Measurements from ENCODE around the gene RCAN1. TPM values are rescaled to one million over a fixed set of nuclear protein-coding genes. Genes with fewer than 3 reads are reported as not detected.

The RCAN1 gene
- total and polyA plus RNA-seq, 7 donors = 24.9 to 94.9 (median 38.4) TPM

GRCh38 chr21:34602061-34602460, 12.9 kb downstream of the RCAN1 start:
- intact Hi-C loops (cut with DNase I) = no loop called here
- ATAC-seq = no peak
- TF ChIP-seq CTCF (IDR thresholded peaks at IDR 0.05) = no peak
- DNase-seq = no peak
- no peaks in the 10 kb centered on the region for H3K9me3 ChIP-seq
- no peaks in the 10 kb centered on the region for H3K27me3 ChIP-seq (ENCODE audit: insufficient read depth in 3 of 3, low read length in 2 of 3)
- no peaks in the 10 kb centered on the region for H3K4me1 ChIP-seq
- no peaks in the 10 kb centered on the region for H3K36me3 ChIP-seq (ENCODE audit: insufficient read depth in 1 of 2, low read depth in 1 of 2)
- 84 to 87% (median 86%) methylated on average over 4 of the region's 4 CpGs for WGBS, 3 donors
- H3K4me3 ChIP-seq = no peak overlapping the region
- no peak overlapping the region for H3K27ac ChIP-seq

GRCh38 chr21:34599534-34600101, 15.3 kb downstream of the RCAN1 start:
- no peak overlapping the region for H3K27ac ChIP-seq
- WGBS, 3 donors = 91 to 95% (median 94%) methylated on average over 7 of the region's 7 CpGs
- no peak for TF ChIP-seq CTCF (IDR thresholded peaks at IDR 0.05)
- H3K9me3 ChIP-seq = no peaks in the 10 kb centered on the region
- ATAC-seq (no peak), DNase-seq (no peak)
- intact Hi-C loops (cut with DNase I) = loop anchor here in 1 of 2 donors (10.0 kb wide), 1 partner anchor 45 kb away; no protein-coding TSS in a partner anchor
- H3K4me1 ChIP-seq = no peaks in the 10 kb centered on the region
- no peak overlapping the region for H3K4me3 ChIP-seq
- no peaks in the 10 kb centered on the region for H3K27me3 ChIP-seq (ENCODE audit: insufficient read depth in 3 of 3, low read length in 2 of 3)
- no peaks in the 10 kb centered on the region for H3K36me3 ChIP-seq (ENCODE audit: insufficient read depth in 1 of 2, low read depth in 1 of 2)

GRCh38 chr21:34598931-34599400, 15.9 kb downstream of the RCAN1 start:
- peaks cover 3% of the 10 kb centered on the region for H3K4me1 ChIP-seq
- ATAC-seq (no peak), DNase-seq (no peak)
- intact Hi-C loops (cut with DNase I) = loop anchor here in 1 of 2 donors (10.0 kb wide), 1 partner anchor 46 kb away; no protein-coding TSS in a partner anchor
- 71 to 82% (median 72%) methylated on average over 4 of the region's 4 CpGs for WGBS, 3 donors
- no peaks in the 10 kb centered on the region for H3K9me3 ChIP-seq
- no peak for TF ChIP-seq CTCF (IDR thresholded peaks at IDR 0.05)
- no peak overlapping the region for H3K27ac ChIP-seq
- no peaks in the 10 kb centered on the region for H3K36me3 ChIP-seq (ENCODE audit: insufficient read depth in 1 of 2, low read depth in 1 of 2)
- H3K27me3 ChIP-seq (ENCODE audit: insufficient read depth in 3 of 3, low read length in 2 of 3) = no peaks in the 10 kb centered on the region
- no peak overlapping the region for H3K4me3 ChIP-seq

GRCh38 chr21:34597406-34597805, 17.5 kb downstream of the RCAN1 start:
- DNase-seq (no peak), ATAC-seq (no peak)
- TF ChIP-seq CTCF (IDR thresholded peaks at IDR 0.05) = no peak
- Histone ChIP-seq H3K4me1 (peaks cover 19% of the 10 kb centered on the region), H3K4me3 (no peak overlapping the region), H3K27me3 (ENCODE audit: insufficient read depth in 3 of 3, low read length in 2 of 3) (no peaks in the 10 kb centered on the region), H3K9me3 (no peaks in the 10 kb centered on the region), H3K27ac (no peak overlapping the region), H3K36me3 (ENCODE audit: insufficient read depth in 1 of 2, low read depth in 1 of 2) (no peaks in the 10 kb centered on the region)
- WGBS, 3 donors = 81 to 88% (median 87%) methylated on average over 5 of the region's 5 CpGs
- intact Hi-C loops (cut with DNase I) = loop anchor here in 1 of 2 donors (10.0 kb wide), 1 partner anchor 47 kb away; no protein-coding TSS in a partner anchor
